Lower lobe of right lung (tissue), 2 donors: Measurements from ENCODE around the gene NAB2. TPM values are rescaled to one million over a fixed set of nuclear protein-coding genes. Genes with fewer than 3 reads are reported as not detected.

Experiments
- ATAC-seq, 2 donors: fragments of 200-7000 bp; cut with Tn5 transposase; one replicate each; pipeline ENCODE4 v1.9.1; 2020 to 2022; ENCODE audit warnings: mild to moderate bottlenecking in 2 of 2, moderate library complexity in 2 of 2
- DNase-seq: peaks from one replicate; pipeline ENCODE4 v3.0.0-alpha.2; 2020
- H3K27ac ChIP-seq: fragments of 200-600 bp; one replicate; pipeline ENCODE4 v1.8.0; 2022
- H3K27me3 ChIP-seq: fragments of 200-600 bp; one replicate; pipeline ENCODE4 v1.8.0; 2022; ENCODE audit warnings: low read depth
- H3K36me3 ChIP-seq: fragments of 200-600 bp; one replicate; pipeline ENCODE4 v1.8.0; 2022; ENCODE audit warnings: mild to moderate bottlenecking
- H3K4me1 ChIP-seq: fragments of 200-600 bp; one replicate; pipeline ENCODE4 v1.8.0; 2022
- H3K4me3 ChIP-seq: fragments of 200-600 bp; one replicate; pipeline ENCODE4 v1.8.0; 2022; ENCODE audit warnings: mild to moderate bottlenecking
- H3K9me3 ChIP-seq: fragments of 200-600 bp; one replicate; pipeline ENCODE4 v1.8.0; 2022
- CTCF ChIP-seq: fragments of 200-600 bp; IDR thresholded peaks from one replicate; pipeline ENCODE4 v1.8.0; 2022; ENCODE audit warnings: antibody characterized with exemption, mild to moderate bottlenecking
- intact Hi-C: fragments of 100-400 bp; cut with DNase I; formaldehyde crosslinking; loops from one replicate; pipeline ENCODE4 v1.11.0; 2022
- total RNA-seq: library from RNA; stranded (reverse); fragmentation: NEBNext Ultra II Directional; extraction: Animal tissue kit (Norgen Biotek cat#: 25700); gene quantifications from one replicate; pipeline ENCODE4 v1.2.1, GENCODE V29; 2021
- donor health status: DM: no; HTN: yes; CAD: no; lungs with severe emphysema.

The NAB2 gene
- total RNA-seq, 1 donor from 2014 or later, result 28.9 TPM

DNA sequence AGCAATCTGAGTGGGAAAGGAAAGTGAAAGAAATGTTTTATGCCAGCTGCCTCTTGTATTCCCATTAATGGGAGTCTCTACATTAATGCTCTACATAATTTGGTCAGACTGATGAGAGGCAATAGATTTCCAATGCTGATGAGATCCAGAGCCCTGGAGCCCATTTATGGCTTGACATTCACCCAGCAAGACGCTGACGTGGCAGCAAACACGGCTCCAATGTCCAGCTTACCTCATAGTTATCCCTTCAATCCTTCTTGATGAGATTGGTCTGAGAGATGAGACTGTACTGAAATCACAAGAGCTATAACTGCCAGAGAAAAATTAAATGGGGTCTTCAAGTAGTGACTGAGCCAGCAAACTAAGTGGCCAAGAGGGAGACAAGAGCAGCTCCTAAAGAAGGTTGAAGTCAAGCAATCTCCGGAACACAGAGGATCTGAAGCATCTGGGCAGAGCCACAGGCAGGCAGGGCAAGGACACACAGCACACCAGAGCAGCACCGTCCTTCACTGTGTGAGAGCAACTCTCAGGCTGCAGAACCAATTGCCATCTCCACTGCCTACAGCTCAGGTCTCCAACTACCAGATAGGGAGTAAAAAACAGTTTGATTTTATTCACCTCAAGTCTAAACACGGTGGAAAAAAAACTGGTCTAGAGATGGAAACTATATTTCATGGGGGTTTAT, 31.7 kb upstream of the NAB2 start:
- Histone ChIP-seq H3K27me3 (no peaks in the 10 kb centered on the region), H3K4me3 (no peak overlapping the region), H3K36me3 (peaks cover 35% of the 10 kb centered on the region), H3K27ac (peak overlapping the region; percentile 9), H3K4me1 (no peaks in the 10 kb centered on the region), H3K9me3 (no peaks in the 10 kb centered on the region)
- no peak for ATAC-seq
- intact Hi-C loops, result no loop called here
- TF ChIP-seq CTCF, result no peak
- DNase-seq, result no peak

DNA sequence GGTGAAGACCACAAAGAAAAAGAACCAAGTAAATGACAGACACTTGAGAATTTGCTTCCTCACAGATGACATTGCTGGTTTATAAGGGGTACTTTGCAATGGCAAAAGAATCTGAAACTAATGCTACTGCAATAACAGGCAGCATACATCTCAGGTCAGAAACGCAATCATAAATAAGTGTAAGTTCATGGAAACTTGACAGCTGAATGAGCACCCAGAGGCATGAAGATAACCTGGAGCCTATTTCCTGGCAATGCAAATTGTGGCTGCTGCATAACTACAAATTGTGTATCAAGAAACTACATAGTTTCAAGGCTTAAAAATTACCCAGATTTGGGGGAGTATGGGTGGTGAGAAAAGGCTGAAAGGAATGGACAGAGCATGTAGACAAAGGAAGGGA, 30.5 kb upstream of the NAB2 start:
- intact Hi-C loops, result no loop called here
- Histone ChIP-seq H3K4me3 (no peak overlapping the region), H3K9me3 (no peaks in the 10 kb centered on the region), H3K27ac (no peak overlapping the region), H3K27me3 (no peaks in the 10 kb centered on the region), H3K36me3 (peaks cover 35% of the 10 kb centered on the region), H3K4me1 (peaks cover 1% of the 10 kb centered on the region)
- ATAC-seq (no peak), DNase-seq (no peak)
- TF ChIP-seq CTCF, result no peak

DNA sequence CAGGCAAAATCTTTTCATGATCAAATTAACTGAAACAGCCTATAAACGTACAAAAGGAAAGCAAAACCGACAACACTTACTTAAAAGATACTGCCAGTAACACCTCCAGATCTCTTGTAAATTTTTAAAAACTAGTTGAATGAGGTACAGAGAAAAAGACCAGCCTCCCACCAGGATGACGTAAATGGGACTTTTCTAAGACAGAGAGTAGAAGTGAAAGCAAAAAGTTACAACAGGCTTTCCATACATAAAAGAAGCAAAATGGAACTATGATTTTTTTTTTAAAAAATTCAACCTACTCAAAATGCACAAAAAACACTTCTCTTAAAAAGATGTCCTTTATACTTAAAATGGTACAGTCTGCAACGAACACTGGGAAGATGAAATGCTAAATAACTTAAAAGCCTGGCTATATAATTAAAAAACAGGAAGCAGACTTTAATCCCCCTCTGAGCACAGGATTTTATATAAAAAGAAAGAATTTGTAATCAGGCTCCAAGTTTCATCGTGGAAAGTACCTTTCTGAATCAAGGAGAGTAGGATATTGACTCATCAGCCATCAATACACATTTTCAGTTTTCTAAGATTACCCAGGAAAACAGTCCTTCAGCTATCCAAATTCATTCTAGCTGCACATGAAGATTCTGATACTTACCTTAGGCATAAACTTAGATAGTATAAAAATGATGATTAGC, 24.8 kb upstream of the NAB2 start:
- H3K27ac ChIP-seq, result no peak overlapping the region
- DNase-seq (no peak), ATAC-seq (peak in 1 of 2 donors; percentile 57)
- no peak for TF ChIP-seq CTCF
- peaks cover 28% of the 10 kb centered on the region for H3K36me3 ChIP-seq
- intact Hi-C loops, result no loop called here
- H3K4me3 ChIP-seq, result no peak overlapping the region
- H3K27me3 ChIP-seq, result no peaks in the 10 kb centered on the region
- H3K4me1 ChIP-seq, result peaks cover 14% of the 10 kb centered on the region
- no peaks in the 10 kb centered on the region for H3K9me3 ChIP-seq

- H3K27me3 ChIP-seq, result no peaks in the 10 kb centered on the region
- no peak overlapping the region for H3K4me3 ChIP-seq
- H3K4me1 ChIP-seq, result peaks cover 23% of the 10 kb centered on the region
- intact Hi-C loops, result no loop called here
- H3K9me3 ChIP-seq, result no peaks in the 10 kb centered on the region
- no peak for DNase-seq
- H3K36me3 ChIP-seq, result peaks cover 22% of the 10 kb centered on the region
- ATAC-seq, result peak in 1 of 2 donors; percentile 60
- TF ChIP-seq CTCF, result no peak
- H3K27ac ChIP-seq, result peak overlapping the region; percentile 13
These were observed 22.7 kb upstream of the NAB2 start for GRCh38 chr12:57066245-57066644.

GRCh38 chr12:57069523-57069922, 19.4 kb upstream of the NAB2 start:
- H3K27me3 ChIP-seq, result no peaks in the 10 kb centered on the region
- TF ChIP-seq CTCF, result peak; percentile 91
- H3K36me3 ChIP-seq, result peaks cover 38% of the 10 kb centered on the region
- peak; percentile 96 to 97 for ATAC-seq
- intact Hi-C loops, result no loop called here
- H3K27ac ChIP-seq, result peak overlapping the region; percentile 68
- H3K4me1 ChIP-seq, result peaks cover 11% of the 10 kb centered on the region
- DNase-seq, result no peak
- no peaks in the 10 kb centered on the region for H3K9me3 ChIP-seq
- H3K4me3 ChIP-seq, result no peak overlapping the region
